NOMO-1 (cell line): Measurements from ENCODE around the gene JUP.

ENCODE experiments used
- DNase-seq, 2 experiments: peaks; one replicate each; lab custom pipeline; 2025; ENCODE audit not compliant: unreplicated experiment in 2 of 2; lab: John Stamatoyannopoulos, UW

JUP gene

DNA sequence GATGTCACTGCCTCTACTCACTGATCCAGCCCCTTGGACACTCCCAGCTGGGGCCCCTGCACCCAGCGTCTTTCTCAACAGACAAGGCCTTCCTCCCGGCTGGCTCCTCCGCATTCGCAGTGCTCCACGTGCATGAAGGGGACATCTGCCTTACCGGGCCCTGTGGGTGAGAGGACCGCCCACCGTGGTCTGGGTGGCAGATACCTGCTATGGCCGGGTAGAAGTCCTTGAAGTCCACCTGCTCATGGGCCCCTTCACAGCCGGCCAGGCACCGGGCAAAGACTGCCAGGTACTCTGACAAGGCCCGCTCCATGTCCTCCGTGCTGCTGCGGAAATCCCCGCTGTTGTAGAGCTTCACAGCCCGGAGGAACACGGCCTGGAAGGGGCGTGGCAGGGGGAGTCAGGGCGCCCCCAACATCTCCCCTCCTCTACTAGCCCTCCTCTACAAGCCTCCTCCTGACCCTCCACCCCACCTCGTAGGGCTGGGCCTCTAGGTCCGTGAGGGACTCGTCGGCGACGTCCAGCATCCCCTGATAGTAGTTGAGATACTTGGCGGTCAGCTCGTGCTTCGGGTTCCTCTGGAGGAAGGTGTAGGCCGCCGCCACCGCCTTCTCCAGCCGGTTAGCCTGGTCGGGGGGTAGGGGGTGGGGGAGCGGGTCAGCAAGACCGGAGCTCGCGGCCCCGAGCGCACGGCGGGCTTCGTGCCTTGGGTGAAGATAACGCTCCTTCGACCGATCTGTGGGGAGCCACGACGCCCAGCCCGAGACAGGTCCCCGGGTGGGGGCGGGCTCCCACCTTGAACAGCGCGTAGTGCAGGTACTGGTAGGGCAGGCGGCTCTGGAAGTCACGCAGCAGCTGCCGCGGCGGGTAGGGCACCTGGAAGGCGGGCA lies 24.4 kb upstream of the JUP start:
- DNase-seq: no peak

DNA sequence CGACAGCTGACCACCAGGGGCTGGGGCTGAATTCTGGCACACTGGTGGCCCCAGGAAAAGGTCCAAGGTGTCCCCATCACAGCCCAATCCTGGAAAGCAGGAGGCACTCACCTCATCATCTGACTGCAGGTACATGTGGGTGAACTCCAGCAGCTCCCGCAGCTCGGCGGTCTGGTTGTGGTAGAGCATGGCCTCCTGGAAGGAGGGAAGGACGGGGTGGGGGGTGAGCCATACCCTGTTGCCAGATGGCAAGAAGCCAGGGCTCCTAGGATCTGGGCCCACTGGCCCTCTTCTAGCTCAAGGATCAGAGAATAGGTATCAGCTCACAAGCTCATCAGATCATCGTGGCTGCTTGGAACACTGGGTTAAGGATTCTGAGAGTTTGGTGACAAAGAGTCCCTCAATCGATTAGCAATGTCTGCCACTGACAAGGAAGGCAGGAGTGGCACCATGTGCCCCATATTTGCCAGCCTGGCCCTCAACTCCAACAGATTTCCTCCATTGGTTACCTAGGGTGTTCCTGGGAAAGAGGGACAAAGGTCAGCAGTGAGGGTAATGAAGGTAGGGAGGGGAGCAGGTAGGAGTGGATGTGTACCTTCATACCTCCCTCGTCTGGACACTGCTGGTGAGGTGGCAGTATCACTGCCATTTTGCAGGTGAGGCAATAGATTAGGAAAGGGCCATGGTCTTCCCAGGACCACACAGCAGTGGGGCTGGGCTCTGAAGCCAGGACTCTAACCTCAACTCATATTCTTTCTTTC lies 20.4 kb upstream of the JUP start:
- DNase-seq: no peak

DNA sequence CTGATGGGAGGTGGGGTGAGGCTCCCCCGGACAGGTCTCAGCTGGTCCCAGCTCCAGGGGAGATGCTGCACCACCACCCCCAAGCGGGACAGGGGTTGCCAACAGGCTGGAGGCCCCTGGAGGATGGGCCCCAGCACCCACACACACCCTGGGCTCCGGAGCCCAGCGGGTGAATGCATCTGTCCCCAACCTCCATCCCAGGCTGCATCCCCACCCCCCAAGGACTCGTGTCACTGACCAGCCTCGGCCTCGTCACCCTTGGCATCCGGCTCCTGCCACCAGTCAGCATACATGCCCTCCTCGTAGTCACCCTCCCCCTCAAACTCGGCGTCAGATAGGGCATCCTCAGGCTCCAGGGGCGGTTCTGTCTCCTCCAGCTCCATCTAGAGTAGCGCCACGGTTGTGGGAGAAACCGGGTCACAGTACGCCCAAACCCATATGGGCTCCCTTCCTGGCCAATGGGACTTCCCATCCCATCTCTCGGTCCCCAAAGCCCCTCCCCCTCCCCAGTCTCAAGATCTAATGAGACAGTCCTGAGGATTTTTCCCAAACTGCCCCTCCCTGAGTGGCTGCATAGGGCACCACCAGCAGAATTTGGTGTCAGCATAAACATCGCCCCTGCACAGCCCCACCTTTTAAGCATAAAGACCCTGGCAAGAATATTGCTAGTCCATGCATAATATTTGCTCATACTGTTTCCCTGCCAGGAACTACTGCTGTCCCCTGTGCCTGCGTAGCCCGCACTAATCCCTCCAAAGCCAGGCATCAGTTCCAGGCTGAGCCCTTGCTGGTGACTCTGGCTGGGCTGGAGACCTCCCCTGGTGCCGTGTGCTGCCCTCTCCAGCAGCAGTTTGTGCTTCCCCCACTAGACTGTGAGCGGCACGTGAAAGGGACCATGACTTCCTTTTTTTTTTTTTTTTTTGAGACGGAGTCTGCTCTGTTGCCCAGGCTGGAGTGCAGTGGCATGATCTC lies 16.8 kb upstream of the JUP start:
- peak; percentile 44 to 63 for DNase-seq

DNA sequence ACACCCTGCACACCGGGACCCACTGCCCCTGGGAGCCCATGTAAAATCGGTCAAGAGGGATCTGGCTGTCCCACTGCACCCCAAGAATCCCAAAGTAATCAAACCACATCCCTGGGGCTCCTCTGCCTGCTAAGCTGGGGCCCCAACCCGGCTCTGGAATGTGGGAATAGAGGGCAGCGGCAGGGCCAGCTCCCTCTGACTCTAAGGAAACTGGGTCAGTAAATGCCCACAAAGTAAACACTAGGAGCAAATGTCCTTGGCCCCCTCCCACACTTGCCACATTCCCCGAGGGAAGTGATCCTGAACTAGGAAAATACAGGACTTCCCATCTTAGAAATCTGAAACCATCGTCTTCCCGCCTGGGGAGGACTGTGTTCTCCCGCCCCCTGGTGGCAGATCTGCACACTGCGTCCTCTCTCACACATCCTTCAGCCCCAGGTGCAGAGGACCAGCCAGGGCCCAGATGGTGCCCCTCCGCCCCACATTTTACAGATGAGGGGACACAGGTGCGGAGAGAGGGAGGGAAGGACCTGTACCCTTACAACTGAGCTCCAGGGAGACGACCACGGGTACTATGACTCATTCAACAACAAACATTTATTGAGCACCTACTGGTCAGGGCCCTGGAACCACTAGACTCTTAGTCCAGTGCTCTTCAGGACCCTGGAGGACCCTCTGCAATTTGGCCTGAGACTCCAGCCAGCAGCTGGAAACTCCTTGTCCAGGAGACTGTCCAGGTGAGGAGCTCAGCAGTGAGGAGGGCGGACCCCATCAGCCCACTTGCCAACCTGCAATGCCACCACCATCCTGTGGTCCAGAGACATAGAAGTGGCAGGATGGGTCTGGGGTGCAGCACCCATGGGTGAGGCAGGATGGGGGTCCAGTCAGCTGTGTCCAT lies 15.1 kb upstream of the JUP start:
- peak; percentile 16 to 47 for DNase-seq

DNA sequence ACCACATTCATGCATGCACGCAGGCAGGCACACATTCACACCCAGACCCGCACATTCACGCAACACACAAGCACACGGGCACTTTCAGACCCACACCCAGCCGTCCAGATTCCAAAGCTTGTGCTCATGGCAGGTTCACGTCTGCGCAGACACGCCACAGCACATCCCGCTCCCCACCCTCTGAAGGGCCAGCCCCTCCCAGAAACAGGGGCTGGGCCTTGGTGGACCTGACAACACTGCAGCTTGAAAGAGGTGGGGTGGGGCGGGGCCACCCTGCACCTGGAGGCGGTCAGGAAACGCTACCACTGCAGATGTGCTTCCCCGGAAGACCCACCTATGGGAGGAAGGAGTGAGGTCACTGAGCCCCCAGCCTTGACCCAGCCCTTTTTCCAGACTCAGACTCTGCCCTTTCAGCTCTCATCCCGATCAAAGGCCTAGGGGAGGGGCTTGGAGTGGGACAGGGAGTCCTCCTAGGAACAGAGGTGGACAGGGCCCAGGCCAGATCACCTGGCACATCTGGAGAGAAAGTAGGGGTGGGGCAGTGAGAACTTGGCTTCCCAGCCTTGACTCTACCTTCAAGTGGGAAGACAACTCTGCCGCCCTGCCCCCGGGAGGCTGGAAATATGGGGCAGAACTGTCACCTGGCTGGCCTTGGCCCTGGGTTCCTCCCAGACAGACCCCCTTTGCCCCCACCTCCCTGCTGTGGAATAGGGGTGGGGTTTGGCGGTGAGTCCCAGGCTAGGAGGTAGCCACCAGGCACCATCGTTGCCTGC lies 14.3 kb upstream of the JUP start:
- DNase-seq: no peak

DNA sequence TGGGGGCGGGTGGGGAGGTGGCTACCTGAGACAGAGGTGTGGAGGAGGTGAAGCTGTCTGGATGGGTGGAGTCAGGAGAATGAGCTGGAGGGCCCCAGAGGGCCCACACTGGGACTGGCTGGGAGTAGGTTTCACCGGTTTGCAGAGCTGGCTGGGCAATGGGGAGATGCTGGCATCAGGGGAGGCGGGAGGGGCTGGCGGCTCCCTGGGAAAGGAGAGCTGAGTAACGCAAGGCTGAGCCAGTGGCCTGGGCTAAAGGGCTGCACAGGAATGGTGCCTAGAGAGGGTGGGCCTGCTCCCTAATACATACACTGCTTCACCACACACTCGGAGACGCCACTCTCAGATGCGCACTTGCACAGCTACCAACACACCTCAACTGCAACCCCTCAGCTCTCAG lies 12.9 kb upstream of the JUP start:
- no peak for DNase-seq

DNA sequence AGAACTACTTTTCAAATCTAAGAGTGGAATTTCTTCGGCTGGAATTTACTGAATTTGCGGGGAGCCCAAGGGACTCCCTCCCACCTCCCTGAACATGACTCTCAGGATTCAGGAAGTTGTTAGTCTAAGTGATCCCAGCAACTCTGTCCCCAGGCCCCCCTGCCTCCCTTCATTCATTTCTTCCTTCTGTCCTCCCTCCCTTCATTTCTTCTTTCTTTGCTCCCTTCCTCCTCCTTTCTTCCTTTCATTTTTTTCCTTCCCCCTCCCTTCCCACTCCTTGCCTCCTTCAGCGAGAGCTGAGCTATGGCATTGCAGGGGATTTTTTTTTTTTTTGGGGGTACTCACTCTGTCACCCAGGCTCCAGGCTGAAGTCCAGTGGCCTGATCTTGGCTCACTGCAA lies 10.9 kb upstream of the JUP start:
- DNase-seq: no peak

DNA sequence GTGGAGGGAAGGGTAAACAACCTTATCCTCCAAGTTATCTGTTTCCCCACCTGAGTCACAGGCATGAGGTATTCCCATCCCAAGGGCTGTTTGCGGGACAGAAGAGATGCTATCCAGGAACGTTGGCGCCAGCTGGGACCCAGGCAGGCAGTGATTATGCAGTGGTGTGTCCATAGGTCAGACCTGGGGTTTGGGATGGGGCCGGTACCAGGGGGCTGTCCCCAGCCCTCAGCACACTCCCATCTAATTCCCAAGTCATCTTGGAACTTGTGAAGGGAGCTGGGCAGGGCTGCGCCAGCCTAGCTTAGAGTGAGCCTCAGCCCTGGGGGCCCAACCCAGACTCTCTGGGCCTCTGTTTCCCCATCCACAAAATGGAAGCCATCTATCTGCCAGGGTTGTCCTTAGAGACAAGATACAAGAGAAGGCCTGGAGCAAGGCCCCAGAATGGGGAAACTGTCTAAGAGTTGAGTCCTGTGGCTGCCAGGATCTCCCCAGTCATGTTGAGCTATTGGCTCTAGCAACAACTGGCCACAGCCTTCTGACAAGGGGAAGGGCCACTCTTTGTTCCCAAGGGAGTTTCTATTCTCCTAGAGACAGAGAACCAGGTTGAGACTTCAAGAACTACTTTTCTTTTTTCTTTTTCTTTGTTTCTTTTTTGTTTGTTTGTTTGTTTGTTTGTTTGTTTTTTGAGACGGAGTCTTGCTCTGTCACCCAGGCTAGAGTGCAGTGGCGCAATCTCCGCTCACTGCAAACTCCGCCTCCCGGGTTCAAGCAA lies 9.8 kb upstream of the JUP start:
- no peak for DNase-seq

DNA sequence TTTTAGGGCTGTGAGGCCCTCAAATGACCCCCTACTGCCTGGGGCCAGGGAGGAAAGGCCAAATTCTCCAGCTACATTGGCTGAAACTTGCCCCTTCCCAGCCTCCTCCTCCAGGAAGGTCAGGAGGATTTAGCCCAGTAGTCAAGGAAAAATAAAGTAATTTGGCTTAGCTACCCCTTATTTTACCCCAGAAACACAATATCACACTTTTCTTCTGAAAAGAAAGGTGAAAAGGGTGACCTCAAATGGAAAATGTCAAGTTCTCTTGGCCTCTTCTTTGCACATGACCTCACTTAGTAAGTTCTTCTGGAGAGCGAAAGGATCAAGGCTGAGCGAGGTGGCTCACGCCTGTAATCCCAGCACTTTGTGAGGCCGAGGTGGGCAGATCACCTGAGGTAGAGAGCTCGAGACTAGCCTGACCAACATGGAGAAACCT lies 8.0 kb upstream of the JUP start:
- DNase-seq: no peak

DNA sequence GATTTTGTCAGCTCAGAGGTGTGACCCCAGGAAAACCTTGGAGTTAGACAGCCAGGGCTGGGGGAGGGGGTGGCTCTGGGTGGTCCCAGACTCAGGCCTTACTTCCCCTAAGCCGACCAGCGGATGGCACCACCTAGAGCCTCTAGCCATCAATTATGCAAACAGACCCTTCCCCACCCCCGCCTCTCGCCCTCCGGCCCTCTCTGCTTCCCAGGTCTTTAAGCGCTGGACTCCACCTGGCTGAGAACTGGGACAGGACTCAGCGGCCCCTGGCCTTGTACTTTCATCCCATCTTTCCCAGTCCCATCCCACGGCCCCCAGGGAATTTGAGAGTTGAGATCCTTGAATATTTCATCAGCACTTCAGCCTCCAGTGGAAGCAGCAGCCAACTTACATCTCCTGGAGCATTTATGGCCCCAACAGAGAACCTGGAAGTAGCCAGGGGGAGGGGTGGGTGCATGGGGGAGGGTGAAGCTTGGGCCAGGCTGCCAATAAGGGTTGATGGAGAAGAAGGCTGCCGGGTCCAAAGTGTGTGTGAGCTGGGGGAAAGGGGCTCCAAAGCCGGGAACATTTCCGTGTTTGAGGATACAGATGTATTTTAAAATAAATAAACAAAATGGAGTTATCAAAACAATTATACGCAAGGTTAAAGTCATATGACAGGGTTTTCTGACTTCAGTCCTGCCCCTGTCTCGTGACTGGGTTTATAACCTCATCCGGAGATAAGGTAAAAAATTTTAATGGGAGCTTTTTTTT lies 7.5 kb upstream of the JUP start:
- DNase-seq: no peak

DNA sequence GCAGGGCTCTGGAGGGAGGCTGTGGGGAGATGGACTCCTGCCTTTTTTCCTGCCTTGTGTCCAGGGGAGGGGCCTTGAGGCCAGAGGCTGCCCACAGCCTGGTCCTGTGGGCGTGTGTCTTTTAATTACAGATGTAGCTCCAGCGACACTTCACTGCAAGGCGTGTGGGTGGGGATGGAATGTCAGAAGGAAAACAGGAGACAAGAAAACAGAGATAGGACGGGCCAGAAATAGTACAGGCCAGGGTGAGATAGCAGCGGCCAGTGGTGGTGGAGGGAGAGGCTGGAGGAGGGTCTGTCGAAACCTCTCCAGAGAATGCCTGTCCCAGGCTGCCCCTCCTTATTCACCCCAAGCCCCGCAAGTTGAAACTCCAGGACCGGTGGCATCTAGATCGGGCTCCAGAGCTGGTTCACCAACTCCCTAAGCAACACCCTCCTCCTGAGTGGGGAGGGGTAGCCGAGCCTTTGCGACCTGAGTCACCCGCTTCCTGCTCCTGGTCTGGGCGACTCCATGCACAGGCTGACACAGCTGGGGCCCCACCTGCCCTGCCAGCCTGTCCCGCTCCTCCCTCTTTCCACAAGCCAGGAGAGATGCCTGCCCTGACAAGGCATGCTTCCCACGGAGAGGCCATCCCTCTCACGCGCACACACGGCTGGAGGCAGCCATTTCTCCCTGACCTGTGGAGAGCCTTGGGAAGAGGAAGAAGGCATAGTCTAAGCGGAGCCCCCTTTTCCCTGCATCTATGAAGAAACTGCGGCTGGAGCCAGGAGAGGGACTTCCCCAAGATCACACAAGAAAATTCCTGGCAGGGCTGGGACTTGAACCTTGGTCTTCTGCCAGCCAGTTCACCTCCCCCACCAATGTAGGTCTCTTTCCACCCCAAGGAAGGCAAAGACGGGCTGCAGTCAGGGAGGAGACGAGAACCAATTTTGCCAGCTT lies 6.6 kb upstream of the JUP start:
- no peak for DNase-seq

DNA sequence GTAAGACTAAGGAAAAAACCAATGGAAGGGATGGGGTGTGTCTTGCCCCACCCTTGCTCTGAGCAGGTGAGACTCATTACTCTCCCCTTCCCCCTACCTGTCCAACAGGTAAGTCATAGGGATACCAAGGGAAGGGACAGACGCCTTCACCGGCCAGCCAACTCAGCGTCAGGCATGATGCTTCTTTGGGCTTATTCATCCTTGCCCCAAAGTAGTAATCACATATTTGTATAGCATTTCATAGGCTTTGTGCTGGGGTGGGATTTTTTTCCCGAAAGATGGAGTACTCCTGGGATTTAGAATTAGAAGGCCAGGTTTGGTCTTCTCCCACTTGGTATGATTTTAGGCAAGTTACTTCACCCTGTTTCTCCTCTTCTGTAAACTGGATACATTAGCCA lies 509 bp upstream of the JUP start:
- DNase-seq: no peak

DNA sequence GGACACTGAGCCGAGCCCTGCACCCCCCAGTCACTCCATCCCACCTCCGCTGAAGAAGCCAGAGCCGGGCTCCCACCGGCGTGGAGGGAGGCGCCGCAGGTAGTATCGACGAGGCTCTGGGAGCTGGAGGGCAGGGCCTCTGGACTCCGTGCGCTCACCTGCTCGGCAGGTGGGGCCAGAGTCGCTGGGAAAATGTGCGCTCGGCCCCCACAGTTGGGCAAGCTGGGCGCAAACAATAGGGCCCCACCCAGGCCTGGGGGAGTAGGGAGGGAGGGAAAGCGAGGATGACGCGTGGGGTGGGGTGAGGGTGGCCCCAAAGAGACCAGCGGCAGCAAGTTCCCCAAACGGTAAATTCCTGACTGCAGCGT lies 668 bp downstream of the JUP start:
- no peak for DNase-seq

DNA sequence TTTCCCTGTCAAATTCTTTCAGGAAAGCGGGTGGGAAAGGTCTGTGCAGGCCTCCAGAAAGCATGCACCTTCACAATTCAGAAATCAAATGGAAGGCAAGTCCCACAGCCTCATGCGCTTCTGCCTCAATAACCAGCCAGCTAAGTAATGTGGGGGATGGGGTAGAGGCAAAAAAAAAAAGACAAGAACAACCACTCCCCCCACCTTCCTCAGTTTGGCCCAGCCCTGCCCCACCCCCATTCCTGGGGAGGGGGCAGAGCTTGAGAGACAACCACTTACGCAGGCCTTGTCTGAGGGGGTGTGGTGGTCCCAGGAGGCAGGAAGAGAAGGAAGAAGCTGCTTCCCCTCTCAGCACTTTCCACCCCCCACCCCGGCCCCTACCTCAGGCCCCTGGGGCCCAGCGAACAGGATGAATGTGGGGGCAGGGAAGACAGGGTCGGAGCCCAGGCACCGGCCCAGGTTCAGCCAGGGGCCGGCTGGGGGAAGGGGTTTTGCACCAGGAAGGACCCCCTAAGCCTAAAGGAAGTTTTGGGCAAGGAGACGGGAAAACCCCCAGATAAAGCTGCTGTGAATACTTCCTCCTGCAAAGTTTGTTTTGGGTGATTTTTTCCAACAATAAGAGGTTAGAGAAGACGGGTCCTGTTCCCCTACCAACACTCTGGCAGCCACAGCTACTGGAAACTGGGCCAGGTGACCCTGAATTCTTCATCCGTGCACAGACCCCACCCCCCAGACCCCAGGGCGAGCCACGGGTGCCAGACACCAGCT lies 1.2 kb downstream of the JUP start:
- no peak for DNase-seq

DNA sequence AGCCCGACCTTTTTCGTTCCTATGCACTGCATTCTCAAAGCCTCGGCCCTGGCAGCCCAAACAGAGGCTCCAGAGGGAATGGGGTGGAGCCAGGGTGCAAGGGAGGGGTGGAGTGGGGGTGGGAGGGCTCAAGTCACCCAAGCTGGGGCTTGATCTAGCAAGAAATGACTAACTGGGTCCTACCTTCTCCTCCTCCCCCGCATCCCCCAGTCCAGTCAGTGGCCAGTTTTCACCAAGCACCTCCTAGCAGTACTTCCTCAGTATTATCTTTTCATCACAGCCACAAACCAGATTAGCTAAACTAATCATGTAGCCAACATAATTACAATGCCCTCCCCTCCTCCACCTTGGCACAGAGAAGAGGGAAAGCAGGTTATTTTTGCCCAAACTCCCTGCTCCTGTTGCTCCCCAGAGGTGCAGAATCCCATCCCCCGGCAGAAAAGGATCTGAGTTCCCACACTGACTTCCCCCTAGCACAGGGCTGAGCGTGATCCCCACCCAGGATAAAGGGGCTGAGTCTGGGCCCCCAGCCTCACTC lies 2.2 kb downstream of the JUP start:
- DNase-seq: peak in 1 of 2 experiments; percentile 22

DNA sequence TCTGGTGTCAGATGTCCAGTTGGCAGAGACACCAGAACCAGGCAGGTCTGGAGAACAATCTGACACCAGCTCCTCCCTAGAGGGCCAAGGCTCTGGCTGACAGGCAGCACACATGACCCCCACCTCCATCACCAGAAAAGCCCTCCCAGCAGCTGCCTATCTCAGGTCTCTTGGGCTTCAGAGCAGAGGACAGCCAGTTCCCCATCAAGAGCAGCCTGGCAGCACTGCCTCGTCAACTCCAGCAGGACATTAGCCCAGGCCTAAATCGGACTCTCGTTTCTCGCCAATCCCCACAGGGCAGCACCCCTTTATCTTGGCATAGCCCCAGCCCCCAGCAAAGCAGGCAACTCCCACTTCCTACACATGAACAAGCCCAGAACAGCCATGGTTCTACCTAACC lies 4.4 kb downstream of the JUP start:
- no peak for DNase-seq
